Neural progenitor cell (in vitro differentiated cells): ENCODE data around the gene LRRC73.

Experiments
- EZH2 ChIP-seq: fragments of 200-600 bp; sonication (generic); IDR thresholded peaks from 2 replicates; pipeline ENCODE4 v1.6.1; 2017; ENCODE audit warnings: antibody characterized with exemption, mild to moderate bottlenecking, moderate library complexity
- EZH2phosphoT487 ChIP-seq: fragments of 200-600 bp; sonication (generic); IDR thresholded peaks from 2 replicates; pipeline ENCODE4 v1.6.1; 2017; ENCODE audit warnings: antibody characterized with exemption
- TF ChIP-seq, protein P1 (sequence below): fragments of 200-600 bp; sonication (generic); IDR thresholded peaks from 2 replicates; pipeline ENCODE4 v1.5.1; 2017; ENCODE audit warnings: antibody characterized with exemption, mild to moderate bottlenecking

- TF ChIP-seq, protein P1, sequence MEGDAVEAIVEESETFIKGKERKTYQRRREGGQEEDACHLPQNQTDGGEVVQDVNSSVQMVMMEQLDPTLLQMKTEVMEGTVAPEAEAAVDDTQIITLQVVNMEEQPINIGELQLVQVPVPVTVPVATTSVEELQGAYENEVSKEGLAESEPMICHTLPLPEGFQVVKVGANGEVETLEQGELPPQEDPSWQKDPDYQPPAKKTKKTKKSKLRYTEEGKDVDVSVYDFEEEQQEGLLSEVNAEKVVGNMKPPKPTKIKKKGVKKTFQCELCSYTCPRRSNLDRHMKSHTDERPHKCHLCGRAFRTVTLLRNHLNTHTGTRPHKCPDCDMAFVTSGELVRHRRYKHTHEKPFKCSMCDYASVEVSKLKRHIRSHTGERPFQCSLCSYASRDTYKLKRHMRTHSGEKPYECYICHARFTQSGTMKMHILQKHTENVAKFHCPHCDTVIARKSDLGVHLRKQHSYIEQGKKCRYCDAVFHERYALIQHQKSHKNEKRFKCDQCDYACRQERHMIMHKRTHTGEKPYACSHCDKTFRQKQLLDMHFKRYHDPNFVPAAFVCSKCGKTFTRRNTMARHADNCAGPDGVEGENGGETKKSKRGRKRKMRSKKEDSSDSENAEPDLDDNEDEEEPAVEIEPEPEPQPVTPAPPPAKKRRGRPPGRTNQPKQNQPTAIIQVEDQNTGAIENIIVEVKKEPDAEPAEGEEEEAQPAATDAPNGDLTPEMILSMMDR: no peak
- no peak for TF ChIP-seq EZH2
- TF ChIP-seq EZH2phosphoT487: no peak
Measured at GRCh38 chr6:43505718-43506117, 4.4 kb downstream of the LRRC73 start.
